Tibial nerve (tissue), 4 donors: ENCODE results near the gene ALOXE3.

Experiments
- CTCF ChIP-seq, 5 experiments: fragments of 200-600 bp in 3 of 5; fragments of 450-650 bp in 2 of 5; sonication (generic) in 3 of 5; IDR thresholded peaks; one replicate each; pipeline ENCODE4 v1.5.1; 2016 to 2019; ENCODE audit warnings: antibody characterized with exemption in 5 of 5, mild to moderate bottlenecking in 3 of 5, moderate library complexity in 2 of 5
- EP300 ChIP-seq, 2 donors: sonication (generic); formaldehyde crosslinking; IDR thresholded peaks; one replicate each; pipeline ENCODE4 v1.6.1; 2017; ENCODE audit warnings: antibody characterized with exemption in 2 of 2, mild to moderate bottlenecking in 1 of 2

GRCh38 chr17:8056232-8056975 is 61.9 kb downstream of the ALOXE3 start:
- no peak for TF ChIP-seq CTCF (IDR thresholded peaks at IDR 0.05)
- TF ChIP-seq EP300 (IDR thresholded peaks at IDR 0.05): peak; percentile 56 to 78
